NCI-H2171 (cell line): ENCODE data around the gene TSC22D1.
"Not testable (repeated sequence)": the region's sequence is repeated elsewhere in the genome, so short reads cannot be mapped to it uniquely, and the experiment has no call there.

ENCODE experiments used
- DNase-seq: peaks from one replicate; lab custom pipeline; 2025; lab: John Stamatoyannopoulos, UW

TSC22D1 gene

DNA sequence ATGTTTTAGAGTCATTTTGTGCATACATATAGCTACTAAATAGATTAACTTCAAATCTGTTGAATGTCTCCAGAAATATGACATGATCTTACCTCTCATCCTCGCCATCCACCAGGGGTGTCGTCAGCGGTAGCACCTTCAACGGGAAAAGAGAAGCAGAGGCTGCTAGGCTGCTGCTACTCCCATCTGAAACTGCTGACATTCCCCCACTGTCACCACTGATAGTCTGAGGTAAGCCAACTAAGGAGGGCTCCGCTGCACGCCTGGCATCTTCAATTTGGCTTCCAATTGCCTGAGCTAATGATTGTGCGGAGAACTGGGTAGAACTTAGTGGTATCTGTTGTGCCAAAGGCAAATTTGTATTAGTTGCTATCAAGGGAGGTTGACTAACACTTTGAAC lies 3.1 kb downstream of the TSC22D1 start:
- no peak for DNase-seq

DNA sequence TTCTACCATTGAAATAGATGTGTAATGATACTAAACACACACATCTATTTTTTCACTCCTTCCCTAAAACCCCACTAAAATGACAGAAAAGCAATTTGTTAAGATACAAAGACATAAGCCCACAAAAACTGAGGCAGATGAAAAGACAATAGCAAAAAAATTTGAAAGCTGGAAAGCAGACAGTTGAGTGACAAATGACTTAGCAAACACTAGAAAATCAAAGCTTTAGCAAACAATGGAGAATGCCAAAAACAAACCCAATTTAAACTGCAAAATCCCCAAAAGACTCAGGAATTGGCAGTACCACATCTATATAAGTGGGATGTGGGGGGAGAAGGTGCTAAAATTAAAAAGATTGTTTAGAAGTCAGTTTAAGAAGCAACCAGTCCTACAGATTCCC lies 9.5 kb downstream of the TSC22D1 start:
- no peak for DNase-seq

DNA sequence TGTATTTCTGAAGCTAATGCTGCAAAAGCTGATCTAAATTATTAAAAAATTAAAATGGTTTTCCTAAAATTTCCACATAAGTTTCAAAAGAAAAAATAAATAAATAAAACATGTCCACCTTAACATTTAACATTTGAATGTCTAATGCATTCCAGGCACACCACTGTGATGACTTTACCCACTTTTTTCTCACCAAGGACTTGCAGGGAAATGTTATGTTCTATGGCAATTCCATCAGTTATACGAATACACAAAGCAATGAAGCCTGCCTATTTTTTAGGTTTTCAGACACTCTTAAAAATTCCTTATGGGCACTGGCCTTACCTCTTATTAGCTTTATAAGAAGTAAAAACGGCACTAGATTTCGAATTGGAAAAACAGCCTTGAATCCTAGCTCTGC lies 10.2 kb downstream of the TSC22D1 start:
- no peak for DNase-seq

DNA sequence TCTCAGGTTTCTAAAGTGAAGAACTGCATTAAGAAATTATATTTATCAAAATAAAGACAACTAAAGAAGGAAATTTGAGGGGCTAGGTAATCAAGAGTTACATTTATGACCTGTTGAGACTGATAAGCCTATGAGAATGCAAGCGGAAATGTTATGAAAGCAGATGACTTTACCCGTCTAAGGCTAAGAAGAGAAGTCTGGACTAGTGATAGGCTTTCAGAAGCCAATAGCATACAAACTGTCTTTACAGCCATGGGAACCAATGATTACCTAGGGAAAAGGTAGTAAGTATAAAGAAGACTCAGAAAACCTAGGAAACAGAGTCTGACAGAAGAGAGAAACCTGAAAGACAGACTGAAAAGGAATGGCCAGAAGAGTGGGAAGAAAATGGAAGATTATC lies 11.2 kb downstream of the TSC22D1 start:
- no peak for DNase-seq

DNA sequence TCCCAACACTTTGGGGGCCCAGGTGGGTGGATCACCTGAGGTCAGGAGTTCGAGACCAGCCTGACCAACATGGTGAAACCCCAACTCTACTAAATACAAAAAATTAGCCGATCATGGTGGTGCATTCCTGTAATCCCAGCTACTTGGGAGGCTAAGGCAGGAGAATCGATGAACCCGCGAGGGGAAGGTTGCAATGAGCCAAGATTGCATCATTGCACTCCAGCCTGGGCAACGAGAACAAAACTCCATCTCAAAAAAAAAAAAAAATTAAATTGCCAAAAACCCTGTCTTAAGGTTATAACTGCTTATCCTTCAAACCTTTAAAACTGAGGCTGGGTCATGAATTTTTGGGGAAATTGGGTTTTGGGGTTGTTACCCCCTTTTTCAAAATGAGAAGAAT lies 13.3 kb downstream of the TSC22D1 start:
- not testable (repeated sequence) for DNase-seq

DNA sequence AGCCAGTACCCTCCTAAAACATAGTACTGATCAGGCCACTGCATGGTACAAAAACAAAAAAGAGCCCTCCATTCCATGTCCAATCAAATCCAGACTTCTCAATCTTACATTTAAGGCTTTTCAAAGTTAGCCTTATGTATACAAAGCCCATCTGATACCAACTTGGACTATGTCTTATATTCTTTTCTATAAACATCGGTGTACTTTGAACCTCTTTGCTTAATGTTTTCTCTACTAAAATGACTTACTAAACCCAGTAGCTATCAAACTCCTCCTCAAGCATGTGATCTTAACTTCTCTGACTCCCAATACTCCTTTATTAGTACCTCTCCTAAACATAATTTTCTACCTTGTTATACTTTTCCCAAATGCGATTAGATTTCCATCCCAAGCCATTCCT lies 14.8 kb downstream of the TSC22D1 start:
- DNase-seq = no peak

DNA sequence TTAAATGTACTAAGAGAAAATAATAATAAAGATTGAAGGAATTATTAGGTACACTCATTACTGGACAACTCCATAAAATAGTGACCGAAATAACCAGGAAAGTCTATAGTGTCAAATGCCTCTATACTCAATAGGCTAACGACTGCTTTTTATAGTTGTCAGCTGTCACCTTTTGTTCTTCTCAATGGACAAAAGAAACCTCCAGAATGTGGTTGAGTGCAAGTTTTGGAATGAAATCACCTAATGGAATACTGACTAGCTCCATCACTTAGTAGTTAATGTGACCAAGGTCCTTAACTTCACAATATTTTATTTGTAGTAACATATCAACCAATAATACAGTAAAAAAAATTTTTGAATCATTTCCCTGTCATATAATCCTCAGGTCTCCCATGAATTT lies 18.1 kb downstream of the TSC22D1 start:
- DNase-seq = no peak

DNA sequence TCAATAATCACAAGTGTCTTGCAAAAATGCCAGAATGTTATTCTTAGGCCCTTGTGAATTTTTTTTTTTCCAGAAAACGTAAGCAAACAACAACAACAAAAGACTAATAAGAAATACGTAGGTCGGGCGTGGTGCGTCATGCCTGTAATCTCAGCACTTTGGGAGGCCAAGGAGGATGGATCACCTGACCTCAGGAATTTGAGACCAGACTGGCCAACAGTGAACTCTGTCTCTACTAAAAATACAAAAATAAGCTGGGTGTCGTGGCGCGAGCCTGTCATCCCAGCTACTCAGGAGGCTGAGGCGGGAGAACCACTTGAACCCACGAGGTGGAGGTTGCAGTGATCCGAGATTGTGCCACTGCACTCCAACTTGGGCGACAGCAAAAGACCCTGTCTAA lies 20.9 kb downstream of the TSC22D1 start:
- no peak for DNase-seq

DNA sequence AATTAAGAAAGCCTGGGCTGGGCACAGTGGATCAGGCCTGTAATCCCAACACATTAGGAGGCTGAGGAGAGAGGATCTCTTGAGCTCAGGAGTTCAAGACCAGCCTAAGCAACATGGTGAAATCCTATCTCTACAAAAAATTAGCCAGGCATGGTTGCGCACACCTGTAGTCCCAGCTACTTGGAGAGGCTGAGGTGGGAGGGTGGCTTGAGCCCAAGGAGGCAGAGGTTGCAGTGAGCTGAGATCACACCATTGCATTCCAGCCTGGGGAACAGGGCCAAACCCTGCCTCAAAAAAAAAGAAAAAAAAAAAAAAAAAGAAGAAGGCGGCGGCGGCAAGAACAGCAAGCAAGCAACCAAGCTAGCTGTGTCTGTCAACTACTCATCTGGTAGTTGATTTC lies 26.7 kb downstream of the TSC22D1 start:
- DNase-seq = no peak

DNA sequence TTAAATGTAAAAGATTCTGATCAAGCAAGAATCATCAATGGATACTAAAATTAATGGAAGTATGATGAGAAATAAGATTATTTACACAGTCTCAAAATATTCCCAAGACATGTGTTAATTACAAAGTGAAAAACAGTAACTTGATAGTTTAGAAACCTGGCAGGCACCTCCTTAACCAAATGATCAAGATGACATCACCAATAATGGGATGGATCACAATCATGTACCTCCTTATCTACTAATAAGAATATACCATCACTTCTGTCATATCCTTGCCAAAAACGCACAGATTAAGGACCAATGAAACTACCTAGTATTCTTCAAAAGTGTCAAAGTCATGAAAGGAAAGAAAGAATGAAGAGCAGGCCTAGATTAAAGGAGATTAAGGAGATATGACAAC lies 30.0 kb downstream of the TSC22D1 start:
- no peak for DNase-seq

DNA sequence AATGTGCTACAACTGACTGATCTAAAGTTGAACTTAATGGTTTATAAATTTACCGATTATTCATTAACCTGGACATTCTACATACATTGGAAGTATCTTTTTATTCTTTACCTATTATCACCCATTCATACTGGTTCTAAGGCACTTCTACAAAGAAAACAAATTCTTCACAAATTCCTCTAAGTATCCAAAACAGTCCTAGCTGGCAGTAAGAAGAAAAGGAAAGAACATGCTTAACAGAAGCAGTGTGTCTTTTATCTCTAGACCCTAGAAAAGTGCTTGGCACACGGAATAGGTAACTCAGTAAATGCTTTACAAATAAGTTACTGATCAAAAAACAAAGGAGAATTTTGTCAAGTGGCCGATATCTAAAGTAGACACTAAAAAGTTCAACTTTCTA lies 32.8 kb downstream of the TSC22D1 start:
- no peak for DNase-seq

DNA sequence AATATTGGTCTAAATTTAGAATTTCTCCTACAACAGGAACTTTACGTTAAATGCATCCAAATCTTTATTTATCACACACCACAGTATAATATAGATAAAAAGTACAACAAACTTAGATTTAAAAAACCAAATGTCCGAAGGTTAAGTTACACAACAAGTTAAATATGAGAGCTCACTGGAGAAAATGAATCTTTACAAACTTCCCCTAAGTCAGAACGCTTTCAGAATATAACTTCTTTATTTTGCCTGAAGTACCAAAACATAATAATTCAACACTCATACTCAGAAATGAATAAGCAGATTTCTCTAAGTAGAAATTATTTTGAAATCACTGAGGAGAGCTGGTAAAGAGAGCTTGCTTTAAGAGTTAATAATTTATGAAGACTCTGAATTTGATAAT lies 33.8 kb downstream of the TSC22D1 start:
- no peak for DNase-seq

DNA sequence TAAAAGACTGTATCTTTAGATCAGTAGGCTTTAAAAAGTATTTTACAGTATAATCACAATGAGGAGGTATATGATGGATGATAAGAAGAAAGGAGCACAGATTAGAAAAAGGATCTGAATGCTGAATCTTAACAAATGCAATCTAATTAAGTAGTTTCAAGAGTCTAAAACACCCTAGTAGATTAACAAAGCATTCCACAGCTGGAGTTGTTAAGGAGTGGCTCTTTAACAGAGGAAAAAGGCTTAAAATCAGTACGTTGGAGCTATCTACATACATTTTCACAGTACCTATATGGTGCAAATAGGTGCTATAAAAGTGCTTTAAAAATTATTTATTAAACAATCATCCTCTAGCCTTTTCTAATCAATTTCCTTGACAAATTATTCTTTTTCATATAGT lies 34.5 kb downstream of the TSC22D1 start:
- no peak for DNase-seq

DNA sequence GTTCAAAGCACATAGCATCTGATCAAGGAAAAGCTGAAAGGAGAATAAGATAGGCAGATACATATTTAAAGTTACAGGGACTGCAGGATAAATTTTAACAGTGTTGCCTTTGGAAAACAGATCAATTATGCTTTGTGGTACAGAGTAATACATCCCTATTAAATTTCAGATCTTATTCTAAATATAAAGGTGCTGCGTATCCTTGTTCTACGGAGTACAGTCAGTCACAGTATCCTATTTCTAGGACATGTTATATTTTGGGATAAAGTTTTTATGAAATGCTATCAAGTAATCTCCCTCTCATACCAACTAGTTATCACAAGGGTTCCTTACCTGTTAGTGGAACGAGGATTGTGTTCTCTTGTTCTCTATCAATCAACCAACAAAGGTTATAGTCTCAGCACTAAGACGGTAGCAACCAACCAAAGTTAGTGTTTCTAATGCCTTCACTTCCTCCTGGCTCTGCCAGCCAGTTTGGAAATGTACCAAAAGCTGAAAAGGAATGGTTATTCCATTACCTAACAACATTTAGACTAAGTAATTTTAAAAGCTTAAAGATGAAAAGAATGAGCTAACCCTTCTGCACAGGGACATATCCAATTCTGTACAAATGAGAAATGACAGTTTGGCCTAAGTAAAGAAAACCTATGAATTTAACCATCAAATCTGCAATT lies 35.2 kb downstream of the TSC22D1 start:
- DNase-seq = no peak

DNA sequence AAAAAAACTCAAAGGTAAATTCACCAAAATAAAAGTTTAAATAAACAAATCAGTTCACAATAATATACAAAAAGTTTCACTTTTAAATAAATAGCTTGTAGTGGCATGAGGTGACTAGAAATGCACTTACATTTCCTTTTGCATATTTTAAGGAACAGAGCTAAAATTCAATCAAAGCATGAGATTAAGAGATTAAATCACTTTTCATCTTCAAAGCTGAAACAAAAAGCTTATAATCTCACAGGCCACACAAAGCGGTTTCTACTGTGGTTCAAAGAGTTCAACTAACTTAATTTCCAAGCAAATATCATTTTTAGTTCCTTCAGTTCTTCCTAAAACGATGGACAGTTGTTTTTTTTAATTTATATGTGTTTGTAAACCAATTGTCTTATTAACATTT lies 38.9 kb downstream of the TSC22D1 start:
- no peak for DNase-seq

DNA sequence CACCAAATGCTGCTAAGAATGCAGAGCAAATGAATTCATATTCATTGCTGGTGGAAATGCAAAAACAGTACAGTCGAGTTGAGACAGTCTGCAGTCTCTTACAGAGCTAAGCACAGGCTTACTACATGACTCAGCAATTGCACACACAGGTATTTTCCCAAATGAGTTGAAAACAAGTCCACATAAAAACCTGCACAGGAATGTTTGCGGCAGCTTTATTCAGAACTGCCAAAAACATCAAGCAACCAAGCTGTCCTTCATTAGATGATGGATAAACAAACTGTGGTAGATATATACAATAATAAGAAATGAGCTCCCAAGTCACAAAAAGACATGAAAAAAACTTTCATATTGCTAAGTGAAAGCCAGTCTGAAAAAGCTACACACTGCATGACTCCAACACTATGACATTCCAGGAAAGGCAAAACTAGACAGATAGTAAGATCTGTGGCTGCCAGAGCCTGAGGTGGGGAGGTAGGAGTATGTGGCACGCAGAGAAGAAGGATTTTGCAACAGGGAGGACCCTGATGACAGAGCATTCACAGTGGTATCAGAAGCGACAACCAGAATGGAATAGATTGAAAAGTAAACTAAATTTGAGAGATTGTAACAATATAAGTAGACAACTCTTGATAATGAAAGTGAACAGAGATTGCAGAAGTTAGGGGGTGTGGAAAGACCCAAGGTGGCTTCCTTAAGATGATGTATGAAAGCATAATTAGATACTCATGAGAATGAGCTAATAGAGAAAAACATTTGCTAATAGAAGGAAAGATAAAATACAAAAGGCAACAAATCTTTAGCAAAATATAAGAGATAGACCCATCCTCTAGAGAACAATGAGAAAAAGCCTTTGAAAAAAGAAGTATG lies 52.7 kb downstream of the TSC22D1 start:
- no peak for DNase-seq

DNA sequence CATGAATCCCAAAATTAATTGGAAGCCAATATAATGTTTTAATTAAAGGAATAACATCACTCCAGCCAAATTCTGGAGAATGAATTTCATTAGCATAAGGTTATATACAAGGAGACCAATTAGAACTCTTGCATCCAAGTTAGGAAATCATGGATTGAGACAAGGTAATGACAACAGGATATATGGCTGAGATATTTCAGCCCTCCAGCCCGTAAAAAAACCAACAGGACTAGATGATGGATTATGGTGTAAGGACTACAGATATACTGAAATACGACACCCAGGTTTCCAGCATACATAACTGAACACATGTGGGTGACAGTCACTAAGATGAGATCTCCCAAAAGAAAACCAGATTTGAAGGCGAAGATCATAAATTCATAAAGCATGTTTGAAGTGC lies 56.5 kb downstream of the TSC22D1 start:
- no peak for DNase-seq

DNA sequence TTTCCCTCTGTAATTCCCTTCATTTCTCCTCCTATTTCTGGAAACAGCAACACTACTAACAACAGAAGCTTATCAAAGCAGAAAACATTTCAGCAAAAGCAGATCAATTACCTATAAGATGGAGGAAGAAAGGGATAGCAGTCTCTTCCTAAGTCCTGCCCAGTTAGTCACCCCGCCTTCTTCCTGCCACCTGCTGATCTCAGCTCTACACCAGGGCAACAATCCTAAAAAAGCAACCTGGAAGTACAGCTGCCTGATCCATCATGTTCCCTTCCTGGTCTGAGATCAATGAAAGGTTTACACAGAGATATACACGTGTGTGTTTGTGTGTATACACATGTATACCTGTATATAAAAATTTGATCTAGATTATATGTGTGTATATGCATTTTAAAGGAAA lies 59.4 kb downstream of the TSC22D1 start:
- DNase-seq = no peak

DNA sequence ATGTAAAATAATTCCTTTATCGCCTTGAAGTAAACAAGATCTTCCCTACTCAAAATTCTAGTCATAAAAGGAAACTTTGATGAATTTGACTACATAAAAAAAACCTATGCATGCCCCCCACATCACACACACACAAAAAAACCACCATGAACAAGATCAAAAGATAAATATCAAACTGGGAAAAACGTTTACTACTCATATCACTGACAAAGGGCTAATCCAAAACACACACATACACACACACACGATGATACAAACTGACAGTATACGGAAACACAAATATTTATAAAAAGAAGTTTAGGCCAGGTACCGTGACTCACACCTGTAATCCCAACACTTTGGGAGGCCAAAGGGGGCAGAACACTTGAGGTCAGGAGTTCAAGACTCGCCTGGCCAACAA lies 61.9 kb downstream of the TSC22D1 start:
- DNase-seq = no peak

DNA sequence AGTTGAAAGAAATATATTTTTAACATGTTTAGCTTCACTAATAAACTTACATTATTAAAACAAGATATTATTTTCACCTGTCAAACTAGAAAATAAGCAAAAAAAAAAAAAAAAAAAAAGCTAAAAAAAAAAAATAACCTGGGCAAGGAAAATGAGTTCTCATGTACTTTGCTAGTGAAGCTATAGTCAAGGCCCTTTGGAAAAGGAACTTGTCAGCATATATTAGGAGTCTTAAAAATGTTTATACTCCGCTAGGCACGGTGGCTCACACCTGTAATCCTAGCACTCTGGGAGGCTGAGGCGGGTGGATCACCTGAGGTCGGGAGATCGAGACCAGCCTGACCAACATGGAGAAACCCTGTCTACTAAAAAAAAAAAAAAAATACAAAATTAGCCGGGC lies 66.3 kb downstream of the TSC22D1 start:
- DNase-seq = not testable (repeated sequence)

DNA sequence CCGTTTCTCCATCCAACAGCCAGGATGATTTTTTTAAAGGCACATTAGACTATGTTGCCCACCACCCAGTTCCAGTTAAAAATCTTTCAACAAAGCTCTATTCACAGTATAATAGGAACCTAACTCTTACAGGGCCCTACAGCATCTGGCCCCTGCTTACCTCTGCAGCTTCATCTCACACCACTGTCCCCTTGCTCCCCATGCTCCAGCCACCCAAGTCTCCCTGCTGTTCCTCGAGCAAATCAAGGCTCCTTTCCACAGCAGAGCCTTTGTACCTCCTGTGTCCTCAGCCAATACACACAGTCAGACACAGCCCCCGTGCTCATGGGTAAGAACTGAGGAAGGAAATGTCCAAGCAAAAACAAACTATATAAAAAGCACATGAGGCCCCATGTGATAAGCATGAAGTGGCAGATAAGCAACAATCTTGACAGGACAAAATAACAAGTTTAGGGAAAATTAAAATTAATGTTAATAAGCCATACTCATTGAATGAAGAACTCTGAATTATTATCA lies 67.5 kb downstream of the TSC22D1 start:
- DNase-seq = no peak

DNA sequence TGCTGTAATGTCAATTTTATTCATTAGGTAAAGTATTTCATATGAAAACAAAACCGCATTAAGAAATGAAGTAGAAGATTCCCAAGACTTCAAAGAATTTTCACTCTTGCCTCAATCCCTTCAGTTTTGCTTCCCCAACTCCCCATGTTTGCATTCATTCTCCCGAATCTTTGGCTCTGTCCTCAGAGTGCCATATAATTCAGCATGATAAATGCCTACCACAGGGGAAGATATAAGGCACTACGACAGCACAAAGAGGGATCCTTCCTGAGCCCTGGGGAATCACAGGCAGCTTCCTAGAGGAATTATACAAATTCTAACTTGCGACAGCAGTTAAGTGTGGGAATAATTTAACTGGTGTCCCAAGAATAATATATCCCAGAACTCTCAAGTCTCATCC lies 68.5 kb downstream of the TSC22D1 start:
- DNase-seq = no peak

DNA sequence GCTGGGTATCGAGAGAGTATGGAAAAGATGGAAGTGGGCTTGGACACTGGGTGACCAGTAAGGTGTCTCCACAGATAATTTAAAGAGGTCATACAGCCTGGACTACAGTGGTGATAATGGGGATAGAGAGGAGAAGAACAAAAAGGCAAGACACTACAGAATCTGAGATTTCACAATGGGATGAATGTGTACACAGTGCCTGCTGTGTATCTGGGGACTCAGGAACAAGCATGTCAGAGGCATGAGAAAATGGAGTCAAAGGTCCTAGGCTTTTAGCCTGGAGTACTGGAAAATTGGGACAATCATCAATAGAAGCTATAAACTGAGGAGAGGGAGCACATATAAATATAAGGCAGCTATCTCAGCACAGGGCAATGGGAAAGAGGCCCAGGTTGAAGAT lies 69.4 kb downstream of the TSC22D1 start:
- no peak for DNase-seq

DNA sequence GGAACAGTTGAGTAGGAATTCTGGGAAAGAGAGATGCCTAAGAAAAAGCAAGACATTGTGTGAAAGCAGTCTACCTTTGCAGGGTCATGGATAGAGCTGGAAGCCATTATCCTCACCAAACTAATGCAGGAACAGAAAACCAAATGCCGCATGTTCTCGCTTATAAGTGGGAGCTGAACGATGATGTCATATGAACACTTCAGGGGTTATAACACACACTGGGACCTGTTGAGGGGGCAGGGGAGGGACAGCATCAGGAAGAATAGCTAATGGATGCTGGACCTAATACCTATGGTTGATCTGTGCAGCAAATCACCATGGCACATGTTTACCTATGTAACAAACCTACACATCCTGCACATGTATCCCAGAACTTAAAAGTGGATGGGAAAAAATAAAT lies 69.9 kb downstream of the TSC22D1 start:
- DNase-seq = no peak
